C4-2B (cell line): ENCODE data around the gene IGLL5.

ENCODE experiments used
- H3K27ac ChIP-seq: fragments of 450-650 bp; 2 replicates; pipeline ENCODE4 v1.5.1; 2017
- CTCF ChIP-seq: fragments of 450-650 bp; conservative IDR thresholded peaks from 2 replicates; pipeline ENCODE4 v1.5.1; 2017; ENCODE audit warnings: mild to moderate bottlenecking
- ZFX ChIP-seq: fragments of 450-650 bp; IDR thresholded peaks from 2 replicates; pipeline ENCODE4 v1.6.1; 2017

IGLL5 gene

GRCh38 chr22:22887621-22888503, at the start of gene IGLL5:
Gene IGLL5 (plus strand): TSS chr22:22887816. CDS start chr22:22888054, 238 bp downstream.
- no peak within 1 kb of the TSS for H3K27ac ChIP-seq
- no peak for TF ChIP-seq CTCF
- no peak for TF ChIP-seq ZFX

- no peak overlapping the region for H3K27ac ChIP-seq
- no peak for TF ChIP-seq ZFX
- no peak for TF ChIP-seq CTCF
Measured at GRCh38 chr22:22838148-22838786, 49.3 kb upstream of the IGLL5 start.

- no peak for TF ChIP-seq CTCF
- TF ChIP-seq ZFX: no peak
Measured at GRCh38 chr22:22839570-22840314, 47.9 kb upstream of the IGLL5 start.

GRCh38 chr22:22840780-22841179, 46.8 kb upstream of the IGLL5 start:
- TF ChIP-seq ZFX: no peak
- TF ChIP-seq CTCF: no peak
- no peak overlapping the region for H3K27ac ChIP-seq

More at GRCh38 chr22:22839570-22840314, 47.9 kb upstream of the IGLL5 start:
- no peak overlapping the region for H3K27ac ChIP-seq

GRCh38 chr22:22841598-22841997, 46.0 kb upstream of the IGLL5 start:
- TF ChIP-seq CTCF (no peak), ZFX (no peak)
- H3K27ac ChIP-seq: no peak overlapping the region

GRCh38 chr22:22842085-22842484, 45.5 kb upstream of the IGLL5 start:
- TF ChIP-seq ZFX (no peak), CTCF (no peak)
- no peak overlapping the region for H3K27ac ChIP-seq

- H3K27ac ChIP-seq: no peak overlapping the region
- no peak for TF ChIP-seq CTCF
- TF ChIP-seq ZFX: no peak
Measured at GRCh38 chr22:22843848-22844247, 43.8 kb upstream of the IGLL5 start.
